Central memory CD8-positive, alpha-beta T cell (primary cell): ENCODE data around the gene PAK1.

Source experiments
- ATAC-seq: fragments of 150-1000 bp; cut with Tn5 transposase; replicated peaks from 2 replicates; pipeline ENCODE4 v1.10.0; 2022; ENCODE audit warnings: mild to moderate bottlenecking, moderate FRiP score, moderate number of reproducible peaks; ENCODE audit not compliant: poor library complexity, severe bottlenecking; ENCODE audit errors: extremely low read depth
- DNase-seq, 2 donors: peaks; one replicate each; pipeline ENCODE4 v3.0.0; 2021; ENCODE audit warnings: low spot score in 2 of 2
- H3K27ac Mint-ChIP-seq: one replicate; pipeline ENCODE4 v1.8.0; 2022; ENCODE audit warnings: low read depth, mild to moderate bottlenecking, moderate library complexity, mixed read lengths
- H3K27me3 Mint-ChIP-seq: one replicate; pipeline ENCODE4 v1.8.0; 2022; ENCODE audit warnings: mixed read lengths
- H3K36me3 Mint-ChIP-seq: one replicate; pipeline ENCODE4 v1.8.0; 2022; ENCODE audit warnings: mild to moderate bottlenecking, moderate library complexity, mixed read lengths; ENCODE audit not compliant: insufficient read depth
- H3K4me1 Mint-ChIP-seq: one replicate; pipeline ENCODE4 v1.8.0; 2022; ENCODE audit warnings: mixed read lengths
- H3K4me3 Mint-ChIP-seq: one replicate; pipeline ENCODE4 v1.8.0; 2022; ENCODE audit warnings: mild to moderate bottlenecking, moderate library complexity, mixed read lengths
- H3K9me3 Mint-ChIP-seq: one replicate; pipeline ENCODE4 v1.8.0; 2022; ENCODE audit warnings: mixed read lengths

Gene PAK1

DNA sequence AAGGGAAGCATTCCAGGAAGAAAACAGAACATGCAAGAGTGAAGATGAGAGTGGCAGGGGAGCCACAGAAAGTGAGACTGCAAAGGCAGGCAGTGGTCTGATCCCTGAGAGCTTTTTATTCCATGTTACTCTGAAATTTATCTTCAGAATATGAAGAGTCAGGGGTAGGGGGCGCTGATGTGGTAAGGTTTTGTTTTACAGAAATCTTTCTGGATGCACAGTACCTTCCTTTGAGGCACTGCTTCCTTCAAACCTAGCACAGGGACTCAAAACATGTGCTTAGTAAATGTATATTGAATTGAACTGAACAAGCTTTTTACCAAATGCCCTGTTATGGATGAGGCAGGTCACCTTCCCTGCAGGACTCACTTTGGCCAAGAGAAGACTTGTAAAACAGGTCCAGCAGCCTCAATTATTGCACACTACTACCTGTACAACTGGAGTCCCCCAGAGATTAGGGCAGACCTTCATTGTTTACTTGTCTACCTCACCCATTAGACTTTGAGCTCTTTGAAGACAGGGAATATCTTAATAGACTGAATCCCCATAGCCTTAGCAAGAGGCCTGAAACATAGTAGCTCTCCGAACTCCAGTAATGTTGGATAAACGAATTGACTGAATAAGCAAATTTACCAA, 2.2 kb downstream of the PAK1 start:
- Mint-ChIP-seq H3K36me3 (peaks cover 18% of the 10 kb centered on the region), H3K4me1 (peaks cover 13% of the 10 kb centered on the region), H3K27me3 (peaks cover 21% of the 10 kb centered on the region), H3K4me3 (peak overlapping the region; percentile 86), H3K9me3 (no peaks in the 10 kb centered on the region), H3K27ac (peak overlapping the region; percentile 14)
- DNase-seq (no peak), ATAC-seq (no peak)

DNA sequence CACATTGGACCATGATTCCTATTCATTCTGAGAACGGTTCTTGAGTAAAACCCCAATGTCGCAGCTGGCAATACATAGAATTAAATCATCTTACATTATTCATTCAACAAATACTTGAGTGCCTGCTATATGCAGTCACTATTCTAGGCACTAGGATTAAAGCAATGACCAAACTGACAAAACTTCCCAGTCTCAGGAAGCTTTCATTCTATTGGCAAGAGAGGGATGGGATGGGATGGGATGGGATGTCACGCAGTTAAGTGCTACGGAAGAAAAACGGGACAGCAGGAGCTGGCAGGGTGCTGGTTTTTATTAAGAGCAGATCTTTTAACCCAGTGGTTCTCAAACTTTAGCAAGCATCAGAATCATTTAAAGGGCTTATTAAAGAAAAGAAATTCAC, 2.9 kb downstream of the PAK1 start:
- peaks cover 13% of the 10 kb centered on the region for H3K4me1 Mint-ChIP-seq
- H3K9me3 Mint-ChIP-seq: no peaks in the 10 kb centered on the region
- no peak overlapping the region for H3K4me3 Mint-ChIP-seq
- H3K36me3 Mint-ChIP-seq: peaks cover 18% of the 10 kb centered on the region
- no peak for DNase-seq
- no peak for ATAC-seq
- H3K27me3 Mint-ChIP-seq: peaks cover 21% of the 10 kb centered on the region
- H3K27ac Mint-ChIP-seq: no peak overlapping the region

GRCh38 chr11:77470504-77470903, 3.4 kb downstream of the PAK1 start:
- Mint-ChIP-seq H3K4me1 (peaks cover 13% of the 10 kb centered on the region), H3K9me3 (no peaks in the 10 kb centered on the region), H3K27me3 (peaks cover 21% of the 10 kb centered on the region), H3K4me3 (no peak overlapping the region), H3K36me3 (peaks cover 18% of the 10 kb centered on the region), H3K27ac (no peak overlapping the region)
- ATAC-seq: no peak
- no peak for DNase-seq

DNA sequence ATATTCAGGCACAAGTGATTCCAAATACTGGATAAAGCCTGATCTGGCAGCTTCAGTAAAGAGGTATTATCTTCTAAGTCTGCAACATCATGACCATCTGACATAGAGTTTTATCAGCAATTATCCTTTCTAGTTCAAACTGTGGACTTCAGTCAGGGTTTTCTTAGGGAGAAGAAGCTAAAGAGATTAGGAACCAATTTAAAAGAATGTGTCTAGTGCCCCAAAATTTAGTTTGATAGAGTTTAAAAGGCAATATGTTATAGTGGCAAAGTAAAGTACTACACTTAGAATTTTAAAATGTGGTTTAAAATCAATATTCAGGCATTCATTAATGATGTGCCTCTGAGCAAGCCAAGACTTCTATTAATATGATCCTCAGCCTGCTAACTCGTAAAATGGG, 5.4 kb downstream of the PAK1 start:
- DNase-seq: no peak
- Mint-ChIP-seq H3K4me3 (no peak overlapping the region), H3K27me3 (peaks cover 21% of the 10 kb centered on the region), H3K4me1 (no peaks in the 10 kb centered on the region), H3K36me3 (peaks cover 5% of the 10 kb centered on the region), H3K27ac (no peak overlapping the region), H3K9me3 (no peaks in the 10 kb centered on the region)
- no peak for ATAC-seq

DNA sequence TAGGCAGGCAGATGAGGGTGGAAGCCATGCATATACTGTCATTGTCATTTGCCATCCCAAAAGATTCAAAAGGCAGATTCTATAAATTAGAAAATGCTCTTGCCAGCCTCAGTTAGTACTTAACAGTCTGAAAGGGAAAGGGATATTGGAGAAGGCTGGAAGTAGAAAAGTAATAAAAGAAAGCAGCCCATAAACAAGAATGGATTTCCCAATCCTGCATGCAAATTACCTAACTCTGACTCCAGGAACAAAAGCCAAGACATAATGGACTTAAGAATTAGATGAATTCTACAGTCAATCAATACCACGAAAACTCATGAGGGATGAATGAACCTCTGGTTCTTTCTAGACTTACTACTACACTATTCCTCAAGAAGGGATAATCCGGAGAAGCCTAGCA, 5.9 kb downstream of the PAK1 start:
- ATAC-seq: no peak
- Mint-ChIP-seq H3K36me3 (peaks cover 4% of the 10 kb centered on the region), H3K4me1 (no peaks in the 10 kb centered on the region), H3K9me3 (no peaks in the 10 kb centered on the region), H3K4me3 (no peak overlapping the region), H3K27ac (no peak overlapping the region), H3K27me3 (peaks cover 21% of the 10 kb centered on the region)
- no peak for DNase-seq

GRCh38 chr11:77467233-77467632, 6.7 kb downstream of the PAK1 start:
- ATAC-seq: no peak
- peaks cover 3% of the 10 kb centered on the region for H3K36me3 Mint-ChIP-seq
- no peaks in the 10 kb centered on the region for H3K9me3 Mint-ChIP-seq
- no peak overlapping the region for H3K4me3 Mint-ChIP-seq
- H3K27me3 Mint-ChIP-seq: peaks cover 21% of the 10 kb centered on the region
- no peaks in the 10 kb centered on the region for H3K4me1 Mint-ChIP-seq
- no peak overlapping the region for H3K27ac Mint-ChIP-seq
- no peak for DNase-seq

DNA sequence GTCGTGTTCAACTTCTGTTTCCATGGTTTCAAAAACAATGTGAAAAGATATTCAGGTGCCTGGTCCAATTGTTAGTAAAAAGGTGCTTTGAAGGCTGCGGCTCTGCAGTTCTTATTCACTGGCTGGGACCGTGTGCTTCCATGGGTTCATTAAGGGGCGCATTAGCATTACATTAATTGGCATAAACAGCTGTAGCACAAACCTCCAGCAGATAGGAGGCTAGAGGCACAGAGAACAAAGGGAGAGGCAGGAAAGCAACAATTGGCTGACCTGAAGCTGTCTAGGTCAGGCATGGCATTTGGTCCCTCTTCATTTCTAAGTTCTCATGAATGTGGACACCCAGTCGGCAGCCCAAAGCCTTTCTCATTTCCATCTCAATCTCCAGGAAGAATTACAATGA, 16.6 kb downstream of the PAK1 start:
- H3K4me3 Mint-ChIP-seq: no peak overlapping the region
- no peaks in the 10 kb centered on the region for H3K36me3 Mint-ChIP-seq
- H3K9me3 Mint-ChIP-seq: no peaks in the 10 kb centered on the region
- H3K27ac Mint-ChIP-seq: no peak overlapping the region
- DNase-seq: no peak
- peaks cover 55% of the 10 kb centered on the region for H3K27me3 Mint-ChIP-seq
- H3K4me1 Mint-ChIP-seq: no peaks in the 10 kb centered on the region
- ATAC-seq: no peak

DNA sequence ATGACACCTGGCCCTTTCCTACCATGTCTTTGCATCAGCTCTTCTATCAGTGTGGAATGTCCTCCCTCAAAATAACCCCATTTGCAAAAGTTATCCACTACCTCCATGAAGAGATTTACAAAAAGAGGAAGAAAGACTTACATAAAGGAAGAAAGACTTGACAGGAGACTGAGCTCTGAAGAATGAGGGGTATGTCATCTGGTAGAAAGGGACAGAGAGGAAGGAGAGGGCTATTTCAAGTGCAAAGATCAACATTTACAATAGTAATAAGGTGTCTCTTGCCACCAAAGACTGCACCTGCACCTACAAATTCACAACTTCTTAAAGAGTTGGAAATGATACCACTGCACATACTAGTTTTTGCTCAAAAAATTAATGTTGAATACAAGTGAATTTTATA, 18.2 kb downstream of the PAK1 start:
- no peak overlapping the region for H3K27ac Mint-ChIP-seq
- peaks cover 51% of the 10 kb centered on the region for H3K27me3 Mint-ChIP-seq
- H3K9me3 Mint-ChIP-seq: no peaks in the 10 kb centered on the region
- ATAC-seq (no peak), DNase-seq (no peak)
- no peak overlapping the region for H3K4me3 Mint-ChIP-seq
- no peaks in the 10 kb centered on the region for H3K36me3 Mint-ChIP-seq
- no peaks in the 10 kb centered on the region for H3K4me1 Mint-ChIP-seq

DNA sequence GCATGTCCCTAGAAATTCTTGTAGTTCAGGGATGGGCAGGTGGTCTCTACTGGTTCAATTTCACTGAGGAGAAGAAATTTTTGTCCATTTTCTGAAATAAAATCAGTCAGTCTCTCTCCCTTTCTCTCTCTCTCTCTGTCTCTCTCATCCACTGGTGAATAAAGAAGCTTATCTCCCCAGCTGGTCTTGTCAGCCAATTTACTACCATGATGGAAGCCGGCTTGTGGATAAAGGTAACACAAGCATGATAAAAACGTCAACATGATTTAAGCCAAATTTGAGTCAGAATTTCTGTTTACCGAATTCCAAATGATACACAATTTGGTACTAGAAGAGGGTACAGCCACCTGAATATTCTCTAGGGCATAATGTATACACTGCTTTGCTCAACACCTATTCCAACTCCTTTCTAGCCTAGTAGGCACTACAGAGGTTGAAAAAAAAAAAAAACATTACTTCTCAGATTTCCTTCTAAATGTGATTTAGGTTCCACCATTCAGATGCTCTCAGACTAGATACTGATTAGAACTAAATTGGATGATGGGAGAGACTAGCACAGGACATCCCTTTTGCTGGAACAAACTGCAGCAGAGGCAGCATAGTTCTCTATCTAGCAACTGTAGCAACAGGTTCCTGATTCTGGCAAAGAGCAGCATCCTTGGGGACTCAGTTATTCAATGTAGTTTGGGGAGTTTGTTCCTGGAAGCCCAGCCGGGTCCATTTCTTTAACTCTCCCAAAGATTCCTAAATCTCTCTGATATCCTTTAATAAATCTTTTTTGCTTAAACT, 18.8 kb downstream of the PAK1 start:
- peaks cover 44% of the 10 kb centered on the region for H3K27me3 Mint-ChIP-seq
- H3K4me3 Mint-ChIP-seq: no peak overlapping the region
- no peak overlapping the region for H3K27ac Mint-ChIP-seq

DNA sequence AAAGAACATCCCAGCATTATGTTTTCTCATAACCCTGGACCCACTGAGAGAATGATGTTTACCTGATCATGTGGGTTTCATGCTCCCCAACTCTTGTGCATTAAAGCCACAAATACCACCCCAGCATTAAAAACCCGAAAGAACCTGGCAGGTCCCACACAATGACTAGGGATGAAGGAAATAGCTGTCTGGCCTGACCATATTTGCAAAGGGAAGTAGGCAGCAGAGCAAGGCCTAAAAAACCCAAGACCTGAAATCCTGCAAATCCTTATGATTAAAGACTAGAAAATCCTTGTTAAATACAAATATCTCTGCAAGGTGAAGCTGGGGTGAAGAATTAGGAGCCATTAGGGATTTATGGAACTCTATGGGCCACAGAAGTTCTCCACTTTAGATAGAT, 23.7 kb downstream of the PAK1 start:
- ATAC-seq: no peak
- H3K27me3 Mint-ChIP-seq: peaks cover 14% of the 10 kb centered on the region
- H3K36me3 Mint-ChIP-seq: no peaks in the 10 kb centered on the region
- H3K4me1 Mint-ChIP-seq: peaks cover 4% of the 10 kb centered on the region
- H3K4me3 Mint-ChIP-seq: no peak overlapping the region
- DNase-seq: no peak
- H3K9me3 Mint-ChIP-seq: no peaks in the 10 kb centered on the region
- H3K27ac Mint-ChIP-seq: no peak overlapping the region

More for the DNA sequence above, 18.8 kb downstream of the PAK1 start:
- Mint-ChIP-seq H3K36me3 (no peaks in the 10 kb centered on the region), H3K4me1 (no peaks in the 10 kb centered on the region), H3K9me3 (no peaks in the 10 kb centered on the region)
- DNase-seq (no peak), ATAC-seq (no peak)

DNA sequence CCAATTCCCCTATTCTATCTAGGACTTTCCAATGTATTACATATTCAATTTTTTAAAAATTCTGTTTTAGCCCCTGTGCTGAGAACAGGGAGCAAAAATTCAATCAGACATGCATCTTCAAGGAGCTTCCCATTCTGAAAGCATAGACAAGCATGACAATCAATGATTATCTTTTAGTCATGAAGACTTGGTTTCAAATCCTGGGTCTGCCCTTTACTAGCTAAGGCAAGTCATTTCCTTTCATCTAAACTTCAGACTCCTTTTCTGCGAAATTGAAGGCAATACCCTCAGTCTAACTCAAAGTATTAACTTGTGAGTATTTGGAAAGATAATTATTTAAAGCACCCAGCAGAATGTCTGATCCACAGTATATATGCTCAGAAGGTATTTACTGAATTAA, 24.1 kb downstream of the PAK1 start:
- Mint-ChIP-seq H3K36me3 (no peaks in the 10 kb centered on the region), H3K27ac (no peak overlapping the region), H3K4me1 (peaks cover 4% of the 10 kb centered on the region), H3K9me3 (no peaks in the 10 kb centered on the region), H3K27me3 (peaks cover 9% of the 10 kb centered on the region), H3K4me3 (no peak overlapping the region)
- ATAC-seq (no peak), DNase-seq (no peak)

DNA sequence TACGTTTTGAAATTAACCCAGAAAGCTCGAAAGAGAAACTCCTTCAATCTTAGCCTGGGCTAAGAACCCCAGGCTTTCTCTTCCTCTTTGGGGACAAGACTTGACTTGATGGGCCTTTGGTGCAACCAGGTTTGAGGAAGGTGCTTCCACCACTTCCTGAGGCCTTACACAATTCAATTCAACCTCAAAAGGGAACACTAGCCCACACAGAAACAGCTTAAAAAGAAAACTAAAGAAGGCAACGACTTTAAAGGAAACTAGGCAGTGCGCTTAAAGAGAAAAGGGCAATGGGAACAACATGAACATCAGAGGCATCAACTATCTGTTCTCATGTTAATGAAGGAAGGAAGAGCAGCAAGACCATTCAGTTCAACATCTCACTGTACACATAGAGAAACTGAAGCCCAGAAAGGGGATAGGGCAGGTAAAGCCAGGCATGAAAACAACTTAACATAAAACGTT, 24.8 kb downstream of the PAK1 start:
- DNase-seq: no peak
- no peak for ATAC-seq

GRCh38 chr11:77448269-77448668, 25.6 kb downstream of the PAK1 start:
- Mint-ChIP-seq H3K27me3 (no peaks in the 10 kb centered on the region), H3K4me3 (no peak overlapping the region), H3K36me3 (no peaks in the 10 kb centered on the region), H3K27ac (no peak overlapping the region), H3K9me3 (no peaks in the 10 kb centered on the region), H3K4me1 (peaks cover 4% of the 10 kb centered on the region)
- DNase-seq: no peak
- no peak for ATAC-seq

More for the DNA sequence above, 24.8 kb downstream of the PAK1 start:
- H3K27ac Mint-ChIP-seq: no peak overlapping the region
- no peak overlapping the region for H3K4me3 Mint-ChIP-seq
- peaks cover 4% of the 10 kb centered on the region for H3K4me1 Mint-ChIP-seq
- no peaks in the 10 kb centered on the region for H3K36me3 Mint-ChIP-seq
- H3K9me3 Mint-ChIP-seq: no peaks in the 10 kb centered on the region
- H3K27me3 Mint-ChIP-seq: peaks cover 2% of the 10 kb centered on the region
